Mucosa of rectum (tissue), 2 donors: ENCODE measurements around the gene ALKBH2.

ENCODE experiments used
- H3K27ac ChIP-seq, 2 donors: one replicate each; pipeline ENCODE4 v1.7.0; 2013; ENCODE audit warnings: inconsistent platforms in 2 of 2, low read depth in 2 of 2, low read length in 2 of 2
- H3K27me3 ChIP-seq, 2 donors: one replicate each; pipeline ENCODE4 v1.7.0; 2013; ENCODE audit warnings: low read length in 2 of 2; ENCODE audit not compliant: control insufficient read depth in 2 of 2, insufficient read depth in 2 of 2
- H3K36me3 ChIP-seq, 2 donors: one replicate each; pipeline ENCODE4 v1.7.0; 2013; ENCODE audit warnings: low read length in 2 of 2; ENCODE audit not compliant: control insufficient read depth in 2 of 2, insufficient read depth in 2 of 2
- H3K4me1 ChIP-seq, 2 donors: one replicate each; pipeline ENCODE4 v1.7.0; 2013; ENCODE audit warnings: low read length in 2 of 2, mild to moderate bottlenecking in 1 of 2; ENCODE audit not compliant: control insufficient read depth in 2 of 2, insufficient read depth in 2 of 2
- H3K4me3 ChIP-seq, 2 donors: one replicate each; pipeline ENCODE4 v1.7.0; 2013; ENCODE audit warnings: low read length in 2 of 2
- H3K9ac ChIP-seq, 2 donors: one replicate each; pipeline ENCODE4 v1.7.0; 2013; ENCODE audit warnings: low read length in 2 of 2, low read depth in 1 of 2, mild to moderate bottlenecking in 1 of 2
- H3K9me3 ChIP-seq, 2 donors: one replicate each; pipeline ENCODE4 v1.7.0; 2013; ENCODE audit warnings: low read length in 2 of 2; ENCODE audit not compliant: control insufficient read depth in 2 of 2
- donor health status: healthy.
- donor health status: Normal muscosa, but diverticular disease.

Gene ALKBH2

DNA sequence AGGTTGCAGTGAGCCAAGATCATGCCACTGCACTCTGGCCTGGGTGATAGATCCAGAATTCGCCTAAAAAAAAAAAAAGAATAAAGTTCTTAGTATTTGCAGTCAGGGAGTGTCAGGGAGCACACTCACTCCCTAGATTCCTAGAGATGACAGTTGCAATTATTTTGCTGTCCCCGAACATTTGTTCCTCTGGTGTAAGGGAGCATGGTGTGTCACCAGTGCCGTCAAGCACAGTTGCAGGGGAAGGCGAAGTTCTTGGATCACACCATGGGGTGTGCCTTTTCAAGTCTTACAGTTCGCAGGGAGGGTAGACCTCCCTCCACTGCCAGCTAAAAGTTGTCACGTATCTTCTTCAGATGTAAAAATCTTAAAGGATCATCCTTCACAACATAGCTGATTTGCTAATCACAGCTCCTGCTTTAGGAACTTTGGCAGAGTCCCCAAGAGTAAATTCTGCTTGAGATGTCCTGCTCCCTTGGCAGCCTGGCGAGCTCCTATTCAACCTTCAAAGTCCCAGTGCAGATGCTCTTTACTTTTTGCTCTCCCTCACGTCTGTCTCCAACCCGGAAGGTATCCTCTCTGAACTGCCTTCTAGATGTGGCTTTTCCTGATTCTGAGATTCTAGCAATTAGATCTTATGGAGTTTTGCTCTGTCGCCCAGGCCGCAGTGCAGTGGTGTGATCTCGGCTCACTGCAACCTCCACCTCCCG, 34.4 kb upstream of the ALKBH2 start:
- H3K36me3 ChIP-seq = no peaks in the 10 kb centered on the region
- H3K9ac ChIP-seq = no peak overlapping the region
- H3K27ac ChIP-seq = no peak overlapping the region
- H3K9me3 ChIP-seq = no peaks in the 10 kb centered on the region
- H3K27me3 ChIP-seq = no peaks in the 10 kb centered on the region
- H3K4me1 ChIP-seq = peaks cover 2 to 4% of the 10 kb centered on the region in 2 donors
- H3K4me3 ChIP-seq = no peak overlapping the region

DNA sequence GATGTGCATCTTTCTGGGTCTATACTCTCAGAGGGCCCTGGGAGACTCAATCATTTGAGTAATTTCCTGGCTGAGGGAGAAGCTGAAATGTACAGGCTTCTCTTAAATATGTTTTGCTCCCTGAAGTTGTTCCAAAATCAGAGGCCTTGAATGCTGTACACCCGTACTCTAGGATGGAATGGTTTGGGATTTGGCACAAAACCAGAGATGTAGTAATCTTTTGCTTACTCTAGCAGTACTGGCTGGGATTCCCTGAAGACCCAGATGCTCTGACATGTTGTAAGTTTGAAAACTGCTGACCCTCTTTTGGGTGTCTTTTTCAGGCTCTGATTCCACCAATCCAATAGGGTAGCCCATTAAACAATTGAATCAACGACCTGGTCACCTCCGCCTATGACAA, 33.5 kb upstream of the ALKBH2 start:
- no peak overlapping the region for H3K9ac ChIP-seq
- H3K4me3 ChIP-seq = no peak overlapping the region
- H3K36me3 ChIP-seq = no peaks in the 10 kb centered on the region
- H3K4me1 ChIP-seq = peaks cover 2 to 4% of the 10 kb centered on the region in 2 donors
- H3K27ac ChIP-seq = no peak overlapping the region
- H3K9me3 ChIP-seq = no peaks in the 10 kb centered on the region
- no peaks in the 10 kb centered on the region for H3K27me3 ChIP-seq

DNA sequence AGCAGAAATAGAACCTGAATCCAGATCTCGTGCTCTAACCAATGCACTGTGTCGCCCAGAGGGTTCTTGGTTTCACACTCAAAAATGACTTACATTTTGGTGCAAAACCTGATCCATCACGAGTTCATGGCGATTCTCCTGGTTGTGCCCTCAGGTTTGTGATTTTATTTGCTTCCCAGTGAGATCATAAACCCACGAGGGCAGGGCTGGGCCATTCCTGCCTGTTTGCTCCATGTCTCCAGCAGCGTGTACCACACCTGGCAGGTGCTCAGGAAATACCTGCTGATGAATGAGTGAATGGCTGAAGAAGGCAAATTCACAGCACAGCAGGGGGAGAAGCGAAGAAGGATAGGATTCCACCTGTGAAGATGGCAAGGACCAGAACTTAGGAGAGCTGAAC, 32.5 kb upstream of the ALKBH2 start:
- no peaks in the 10 kb centered on the region for H3K27me3 ChIP-seq
- H3K9ac ChIP-seq = no peak overlapping the region
- no peak overlapping the region for H3K4me3 ChIP-seq
- peaks cover 2 to 4% of the 10 kb centered on the region in 2 donors for H3K4me1 ChIP-seq
- no peak overlapping the region for H3K27ac ChIP-seq
- no peaks in the 10 kb centered on the region for H3K36me3 ChIP-seq
- no peaks in the 10 kb centered on the region for H3K9me3 ChIP-seq

DNA sequence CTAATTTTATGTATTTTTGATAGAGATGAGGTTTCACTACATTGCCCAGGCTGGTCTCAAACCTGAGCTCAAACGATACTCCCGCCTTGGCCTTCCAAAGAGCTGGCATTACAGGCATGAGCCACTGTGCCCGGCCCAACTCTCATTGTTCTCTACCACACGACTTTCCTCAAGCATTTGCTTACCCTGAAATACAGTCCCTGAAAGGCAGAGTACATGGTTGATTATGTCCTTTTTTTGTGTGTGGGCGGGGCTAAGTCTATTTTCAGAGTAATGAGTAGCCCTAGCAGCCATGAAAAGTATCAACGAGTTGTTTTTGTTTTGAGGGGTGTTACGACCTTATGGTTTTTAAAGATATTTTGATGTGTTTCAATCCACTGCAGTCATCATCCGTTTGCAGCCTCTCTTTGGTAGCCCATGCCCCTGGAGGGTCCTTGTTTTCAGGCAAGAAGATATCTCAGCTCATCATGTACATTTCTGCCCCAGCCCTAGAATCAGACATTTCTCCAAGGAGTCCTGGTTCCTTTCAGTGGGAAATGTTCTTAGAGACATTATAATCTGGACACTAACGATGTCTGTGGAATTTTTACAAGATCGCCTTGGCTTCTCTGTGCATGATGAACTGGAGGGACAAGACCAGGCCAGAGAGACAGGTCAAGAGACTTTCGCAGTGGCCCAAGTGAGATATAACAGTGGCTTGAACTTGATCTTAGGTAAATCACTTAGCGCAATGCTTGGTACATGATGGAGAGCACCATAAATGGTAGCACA, 31.8 kb upstream of the ALKBH2 start:
- no peak overlapping the region for H3K27ac ChIP-seq

DNA sequence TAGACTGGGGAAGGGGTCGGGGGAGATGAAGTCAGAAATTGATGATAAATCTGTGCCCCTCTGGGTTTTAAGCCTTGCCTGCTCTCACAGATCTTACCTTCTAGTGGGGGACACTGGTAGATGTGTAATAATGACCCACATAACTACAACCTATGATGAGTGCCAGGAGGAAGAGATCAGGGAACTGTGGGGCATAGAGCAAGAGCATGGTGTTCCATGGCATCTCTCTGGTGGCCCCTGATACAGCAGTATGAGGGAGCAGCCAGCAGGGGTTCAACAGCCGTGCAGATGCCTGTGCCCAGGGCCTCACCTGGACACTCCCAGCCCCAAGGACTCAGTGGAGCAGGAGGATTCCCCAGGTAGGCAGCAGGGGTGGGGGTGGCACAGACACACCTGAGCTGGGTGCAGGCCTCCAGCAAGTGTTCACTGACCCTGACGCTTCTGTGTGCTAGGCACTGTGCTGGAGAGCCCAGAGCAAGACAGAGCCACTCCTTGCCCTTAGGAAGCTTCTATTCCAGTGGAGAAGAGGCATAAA, 28.1 kb upstream of the ALKBH2 start:
- Histone ChIP-seq H3K27me3 (no peaks in the 10 kb centered on the region), H3K9ac (no peak overlapping the region), H3K4me3 (no peak overlapping the region), H3K27ac (no peak overlapping the region), H3K36me3 (peaks cover 0 to 5% of the 10 kb centered on the region in 2 donors), H3K9me3 (no peaks in the 10 kb centered on the region), H3K4me1 (peaks cover 6 to 8% of the 10 kb centered on the region in 2 donors)

More for the DNA sequence above, 31.8 kb upstream of the ALKBH2 start:
- Histone ChIP-seq H3K36me3 (peaks cover 0 to 3% of the 10 kb centered on the region in 2 donors), H3K27me3 (no peaks in the 10 kb centered on the region), H3K4me1 (peaks cover 2 to 4% of the 10 kb centered on the region in 2 donors), H3K4me3 (no peak overlapping the region), H3K9ac (no peak overlapping the region), H3K9me3 (no peaks in the 10 kb centered on the region)

DNA sequence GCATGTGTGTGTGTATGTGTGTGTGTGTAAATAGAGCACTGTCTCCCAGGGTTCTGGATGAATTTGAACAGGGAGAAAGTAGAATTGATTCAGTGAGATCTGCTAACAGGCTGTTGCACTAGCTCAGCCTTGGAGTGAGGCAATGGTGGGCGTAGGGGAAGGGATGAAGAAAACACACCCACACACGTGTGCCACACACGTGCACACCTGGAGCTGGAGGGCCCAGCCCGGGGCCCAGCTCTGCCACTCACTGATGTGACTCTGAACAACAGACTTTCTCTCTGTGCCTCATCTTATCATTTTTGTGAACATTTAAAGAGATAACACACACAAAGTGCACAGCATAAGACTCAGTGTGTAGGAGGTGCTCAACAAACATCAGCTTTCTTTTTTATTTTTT, 27.3 kb upstream of the ALKBH2 start:
- Histone ChIP-seq H3K9me3 (no peaks in the 10 kb centered on the region), H3K4me1 (peaks cover 12 to 14% of the 10 kb centered on the region in 2 donors), H3K27ac (no peak overlapping the region), H3K27me3 (no peaks in the 10 kb centered on the region), H3K36me3 (peaks cover 0 to 5% of the 10 kb centered on the region in 2 donors), H3K9ac (no peak overlapping the region), H3K4me3 (no peak overlapping the region)

DNA sequence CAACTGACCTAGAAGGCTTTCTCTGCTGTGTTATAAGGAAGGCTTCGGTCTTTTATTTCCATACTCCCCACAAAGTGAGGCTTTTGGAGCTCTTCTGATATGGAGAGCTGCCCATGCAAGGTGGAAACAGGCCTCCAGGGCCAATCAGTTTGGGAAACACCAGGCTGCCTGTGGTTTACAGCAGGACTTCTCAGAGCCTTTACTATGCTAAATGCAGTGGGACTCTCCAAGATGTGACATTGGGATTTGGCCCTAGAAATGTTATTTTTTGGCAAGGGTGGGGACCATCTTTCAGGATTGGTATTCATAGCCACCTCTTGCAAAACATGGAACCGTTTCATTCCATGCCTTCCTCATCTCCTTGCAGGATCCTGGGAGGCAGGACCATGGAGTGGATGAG, 26.8 kb upstream of the ALKBH2 start:
- Histone ChIP-seq H3K4me3 (no peak overlapping the region), H3K27me3 (no peaks in the 10 kb centered on the region), H3K9ac (no peak overlapping the region), H3K4me1 (peaks cover 15 to 19% of the 10 kb centered on the region in 2 donors), H3K9me3 (no peaks in the 10 kb centered on the region), H3K27ac (no peak overlapping the region), H3K36me3 (peaks cover 0 to 5% of the 10 kb centered on the region in 2 donors)

DNA sequence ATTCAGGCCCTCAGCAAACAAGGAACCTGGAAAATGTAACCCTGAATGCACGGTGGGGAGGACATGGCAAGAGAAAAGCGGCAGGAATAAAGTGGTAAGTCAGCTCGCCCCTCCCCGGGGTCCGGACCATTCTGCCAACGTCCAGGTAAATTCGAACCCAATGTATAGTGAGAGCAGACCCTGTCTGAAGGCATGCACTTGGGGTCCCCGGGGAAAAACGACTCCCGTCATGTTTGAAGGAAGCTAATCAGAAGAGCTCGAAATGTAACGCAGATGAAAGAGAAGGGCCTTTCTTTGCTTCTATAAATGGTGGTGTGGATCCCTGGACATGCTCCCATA, 23.3 kb upstream of the ALKBH2 start:
- no peaks in the 10 kb centered on the region for H3K9me3 ChIP-seq
- H3K36me3 ChIP-seq = peaks cover 0 to 5% of the 10 kb centered on the region in 2 donors
- H3K4me3 ChIP-seq = no peak overlapping the region
- peak overlapping the region; percentile 14 to 54 for H3K9ac ChIP-seq
- H3K27ac ChIP-seq = peak overlapping the region; percentile 77 to 83
- H3K27me3 ChIP-seq = no peaks in the 10 kb centered on the region
- H3K4me1 ChIP-seq = peaks cover 22 to 33% of the 10 kb centered on the region in 2 donors

DNA sequence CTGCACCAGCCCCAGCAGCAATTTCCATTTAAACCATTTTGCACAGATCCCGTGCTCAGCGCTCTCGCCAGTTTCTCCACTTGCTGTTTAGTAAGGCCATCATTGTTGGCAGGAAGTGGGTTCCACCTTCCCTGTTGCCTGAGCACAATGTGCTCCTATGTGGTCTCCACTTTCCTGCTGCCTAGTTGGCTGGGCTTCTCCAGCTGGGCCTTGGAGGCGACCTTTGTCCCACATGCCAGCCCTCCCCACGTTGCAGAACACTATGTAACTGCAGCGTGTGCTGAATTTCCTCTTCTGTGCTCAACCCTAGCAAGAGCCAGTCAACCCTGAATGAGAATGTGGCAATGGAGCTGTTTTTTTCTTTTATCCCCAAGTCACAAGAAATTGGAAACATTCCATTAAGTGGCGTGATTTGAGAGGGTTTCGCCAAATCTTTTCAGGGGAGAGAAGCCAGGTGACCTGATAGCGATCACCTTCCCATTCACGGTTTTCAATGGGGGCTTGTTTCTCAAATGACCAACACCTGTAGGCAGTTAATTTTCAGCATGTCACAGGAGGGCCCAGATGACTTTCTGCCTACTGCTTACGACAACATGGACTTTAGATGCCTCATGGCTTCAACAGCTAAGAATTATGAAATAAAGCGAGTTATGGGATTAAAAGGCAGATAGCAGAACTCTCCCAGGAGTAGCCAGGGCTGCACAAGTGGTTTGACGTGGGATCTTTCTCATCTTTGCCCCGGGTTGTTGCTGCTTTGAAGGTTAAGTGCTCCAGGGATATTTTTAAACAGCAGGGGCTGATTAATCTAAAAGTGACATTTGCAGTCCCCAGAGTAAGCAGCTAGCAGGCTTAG, 22.7 kb upstream of the ALKBH2 start, which contains the start of gene ACACB:
TSS of gene ACACB (plus strand) at position 830 of the 853 bp plus-strand sequence. CDS start 22,819 bp downstream, outside the sequence.
- Histone ChIP-seq H3K27me3 (no peaks in the 10 kb centered on the region), H3K9me3 (no peaks in the 10 kb centered on the region), H3K4me3 (peak within 1 kb of the TSS; percentile 28 to 53), H3K36me3 (peaks cover 0 to 5% of the 10 kb centered on the region in 2 donors), H3K27ac (peak within 1 kb of the TSS; percentile 77 to 83), H3K4me1 (peaks cover 22 to 33% of the 10 kb centered on the region in 2 donors), H3K9ac (peak within 1 kb of the TSS; percentile 14 to 54)
